ENCODE measurements around the gene GPANK1.

The GPANK1 gene

GRCh38 chr6:31690231-31691077 is 25.7 kb upstream of the GPANK1 start:
- no peak for DNase-seq

DNA sequence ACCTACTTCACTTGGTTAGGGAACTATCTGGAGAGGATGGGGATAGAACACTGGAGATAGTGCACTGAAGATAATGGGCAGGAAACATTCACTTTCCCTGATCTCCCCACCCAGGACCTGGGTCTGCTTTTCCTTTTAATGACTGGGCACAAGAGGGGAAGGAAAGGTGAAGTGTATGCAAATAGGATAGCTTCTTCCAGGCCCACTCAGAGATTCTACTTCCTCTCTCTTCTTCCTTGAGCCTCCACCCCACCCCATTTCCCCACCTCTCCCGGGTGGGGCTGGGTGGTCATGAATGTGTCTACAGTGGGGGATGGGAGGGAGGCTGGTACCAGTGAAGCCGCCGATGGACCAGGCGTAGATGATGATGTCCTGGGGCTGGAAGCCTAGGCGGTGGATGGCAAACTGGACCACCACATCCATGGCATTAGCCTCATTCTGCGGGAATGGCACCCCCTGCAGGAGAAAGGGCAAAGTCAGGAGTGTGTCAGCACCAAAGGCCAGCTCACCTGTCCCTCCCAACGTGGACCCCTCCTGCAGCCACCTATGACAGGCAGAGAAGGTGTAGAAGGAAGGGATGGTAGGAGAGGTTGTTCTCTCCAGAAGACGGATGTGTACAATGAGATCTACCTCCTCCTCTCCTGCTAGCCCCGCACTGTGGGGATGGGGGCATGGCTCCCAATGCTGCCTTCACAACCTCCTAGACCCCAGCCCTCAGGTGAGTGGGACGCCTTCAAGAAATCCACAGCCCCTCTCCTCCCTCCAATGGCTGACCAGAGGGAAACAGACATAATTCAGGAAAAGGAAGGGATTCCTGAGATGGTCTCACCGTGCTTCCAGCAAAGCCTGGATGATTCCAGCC is 24.7 kb upstream of the GPANK1 start:
- DNase-seq, result no peak

- no peak for DNase-seq
Observed at GRCh38 chr6:31687860-31688693, 23.3 kb upstream of the GPANK1 start.

GRCh38 chr6:31687321-31687720 is 22.5 kb upstream of the GPANK1 start:
- DNase-seq, result no peak

DNA sequence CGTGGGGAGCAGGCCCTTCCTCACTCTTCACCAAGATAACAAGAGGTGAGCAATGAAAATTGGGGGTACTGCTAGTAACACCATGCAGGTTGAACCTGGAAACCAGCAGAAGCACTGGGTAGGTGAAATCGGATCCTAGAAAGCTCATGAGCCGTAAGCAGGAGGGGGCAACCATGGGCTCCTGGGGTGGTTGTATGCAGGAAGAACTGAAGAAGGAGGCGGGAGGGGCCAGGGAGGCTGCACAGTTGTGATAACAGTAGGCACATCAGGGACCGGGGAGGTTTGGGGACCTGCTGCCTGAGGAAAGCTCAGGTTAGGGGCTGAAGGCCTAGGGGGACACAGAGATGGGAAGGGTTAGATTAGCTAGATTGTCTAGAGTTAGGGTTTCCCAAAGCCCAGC is 21.7 kb upstream of the GPANK1 start:
- DNase-seq, result no peak

DNA sequence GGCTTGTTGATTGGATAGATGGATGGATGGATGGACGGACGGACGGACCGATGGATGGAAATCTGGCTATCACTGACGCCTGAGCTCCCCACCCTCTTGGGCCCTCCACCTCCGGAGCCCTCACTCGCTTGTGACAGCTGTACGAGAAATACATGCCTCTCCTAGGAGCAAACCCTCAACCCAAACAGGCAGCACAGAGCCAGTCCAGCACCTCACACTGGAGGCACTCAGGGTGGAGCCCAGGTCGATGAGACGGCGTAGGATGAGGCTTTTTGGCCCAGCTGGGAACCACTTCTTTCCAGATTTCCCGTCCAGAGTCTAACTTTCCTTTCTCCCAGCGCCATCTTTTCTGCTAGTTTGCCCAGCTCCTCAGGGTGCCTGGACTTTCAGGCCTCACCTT is 18.8 kb upstream of the GPANK1 start:
- no peak for DNase-seq

DNA sequence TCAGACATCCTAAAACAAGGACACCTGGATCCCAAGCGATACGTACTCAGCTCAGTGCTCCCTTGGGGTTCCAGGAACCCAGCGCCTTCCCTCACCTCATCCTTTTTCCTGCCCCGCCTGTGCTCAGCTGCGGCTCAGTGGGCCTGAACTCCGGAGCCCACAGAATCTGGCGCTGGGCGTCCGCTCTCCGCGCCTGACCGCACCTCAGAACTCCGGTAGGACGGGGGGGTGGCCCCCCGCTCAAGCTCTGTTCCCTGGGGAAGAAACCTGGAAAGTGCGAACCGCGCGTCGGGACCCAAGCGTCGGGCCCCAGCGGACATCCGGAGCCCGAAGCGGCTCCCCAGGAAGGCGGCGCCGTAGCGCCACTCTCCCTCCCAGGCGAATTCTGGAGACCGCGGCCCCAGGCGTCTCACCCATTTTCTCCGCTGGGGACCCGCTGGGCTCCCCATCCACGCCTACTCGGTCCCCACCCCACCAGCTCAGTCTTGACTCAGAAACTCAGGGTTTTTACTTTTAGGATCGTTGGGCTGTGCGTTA is 16.4 kb upstream of the GPANK1 start:
- peak; percentile 61 for DNase-seq

- DNase-seq, result peak; percentile 76
Observed at GRCh38 chr6:31680226-31681134, 15.7 kb upstream of the GPANK1 start, which contains the start of gene LY6G5C. TSS of gene LY6G5C (minus strand) at chr6:31681067. CDS start at chr6:31680373, 694 bp downstream.

- no peak for DNase-seq
Observed at GRCh38 chr6:31677955-31678354, 13.2 kb upstream of the GPANK1 start.

GRCh38 chr6:31676904-31677303 is 12.1 kb upstream of the GPANK1 start:
- DNase-seq, result no peak

- DNase-seq, result no peak
Observed at GRCh38 chr6:31676322-31676903, 11.6 kb upstream of the GPANK1 start.

DNA sequence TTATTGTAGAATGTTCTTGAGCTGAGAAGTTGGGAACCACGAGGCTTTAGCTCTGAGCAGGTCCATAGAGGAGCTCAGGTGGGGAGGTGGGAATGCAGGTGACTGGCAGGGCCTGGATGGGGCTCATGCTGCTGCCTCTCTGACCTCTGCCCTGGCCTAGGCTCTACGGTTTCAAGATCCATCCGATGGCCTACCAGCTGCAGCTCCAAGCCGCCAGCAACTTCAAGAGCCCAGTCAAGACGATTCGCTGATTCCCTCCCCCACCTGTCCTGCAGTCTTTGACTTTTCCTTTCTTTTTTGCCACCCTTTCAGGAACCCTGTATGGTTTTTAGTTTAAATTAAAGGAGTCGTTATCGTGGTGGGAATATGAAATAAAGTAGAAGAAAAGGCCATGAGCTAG is 4.9 kb upstream of the GPANK1 start, which contains the start of gene LY6G5B:
TSS of gene LY6G5B (plus strand) at position 301 of the 400 bp plus-strand sequence. CDS start 975 bp downstream, outside the sequence.
- DNase-seq, result no peak

DNA sequence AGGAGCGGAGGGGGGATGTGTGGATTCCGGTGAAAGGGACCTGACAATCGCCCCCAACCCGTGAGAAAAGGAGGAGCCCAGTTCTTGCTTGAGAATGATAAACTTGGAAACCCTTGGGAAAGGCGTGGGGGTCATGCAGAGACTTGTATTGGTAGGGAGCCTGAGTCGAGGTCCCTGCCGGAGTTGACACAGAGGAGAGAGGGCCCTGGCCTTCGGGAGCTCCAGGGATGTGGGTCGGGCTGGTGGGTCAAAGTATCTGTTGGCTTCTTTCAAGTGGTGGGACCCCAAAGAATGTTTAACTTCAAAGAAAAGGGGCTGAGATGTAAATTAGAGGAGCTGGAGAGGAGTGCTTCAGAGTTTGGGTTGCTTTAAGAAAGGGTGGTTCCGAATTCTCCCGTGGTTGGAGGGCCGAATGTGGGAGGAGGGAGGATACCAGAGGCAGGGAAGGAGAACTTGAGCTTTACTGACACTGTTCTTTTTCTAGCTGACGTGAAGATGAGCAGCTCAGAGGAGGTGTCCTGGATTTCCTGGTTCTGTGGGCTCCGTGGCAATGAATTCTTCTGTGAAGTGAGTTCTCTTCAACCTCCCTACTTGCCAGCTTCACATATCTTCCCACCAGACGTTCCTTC is 1.7 kb upstream of the GPANK1 start:
- no peak for DNase-seq

DNA sequence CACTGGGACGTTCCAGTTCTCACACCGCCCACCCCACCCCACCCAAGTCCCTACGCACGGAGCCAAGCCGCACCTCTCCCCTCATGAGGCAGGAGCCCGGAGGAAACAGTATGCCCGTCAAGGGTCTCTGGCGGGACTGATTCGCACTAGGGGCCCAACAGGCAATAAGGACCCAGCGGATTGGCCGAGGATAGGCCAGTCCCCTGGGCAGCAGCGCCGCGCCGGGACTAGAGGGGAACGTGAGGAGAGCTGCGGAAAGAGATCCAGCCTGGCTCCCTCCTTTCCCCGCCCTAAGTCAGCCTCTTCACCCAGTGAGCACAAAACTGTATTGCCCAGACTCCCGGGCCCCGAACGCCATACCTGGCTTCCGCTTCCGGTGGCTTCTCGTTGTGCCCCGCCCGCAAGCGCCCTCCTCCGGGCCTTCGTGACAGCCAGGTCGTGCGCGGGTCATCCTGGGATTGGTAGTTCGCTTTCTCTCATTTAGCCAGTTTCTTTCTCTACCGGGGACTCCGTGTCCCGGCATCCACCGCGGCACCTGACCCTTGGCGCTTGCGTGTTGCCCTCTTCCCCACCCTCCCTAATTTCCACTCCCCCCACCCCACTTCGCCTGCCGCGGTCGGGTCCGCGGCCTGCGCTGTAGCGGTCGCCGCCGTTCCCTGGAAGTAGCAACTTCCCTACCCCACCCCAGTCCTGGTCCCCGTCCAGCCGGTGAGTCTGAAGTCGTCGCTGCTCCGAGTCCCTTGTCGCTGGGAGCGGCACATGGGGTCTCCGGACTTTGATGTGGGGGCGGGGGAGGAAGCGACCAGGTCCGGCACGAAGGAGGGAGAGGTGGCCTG is 922 bp upstream of the GPANK1 start, which contains the start of gene CSNK2B:
TSS of gene CSNK2B (plus strand) at position 580 of the 836 bp plus-strand sequence. CDS start 752 bp downstream, outside the sequence.
- DNase-seq, result peak; percentile 98

DNA sequence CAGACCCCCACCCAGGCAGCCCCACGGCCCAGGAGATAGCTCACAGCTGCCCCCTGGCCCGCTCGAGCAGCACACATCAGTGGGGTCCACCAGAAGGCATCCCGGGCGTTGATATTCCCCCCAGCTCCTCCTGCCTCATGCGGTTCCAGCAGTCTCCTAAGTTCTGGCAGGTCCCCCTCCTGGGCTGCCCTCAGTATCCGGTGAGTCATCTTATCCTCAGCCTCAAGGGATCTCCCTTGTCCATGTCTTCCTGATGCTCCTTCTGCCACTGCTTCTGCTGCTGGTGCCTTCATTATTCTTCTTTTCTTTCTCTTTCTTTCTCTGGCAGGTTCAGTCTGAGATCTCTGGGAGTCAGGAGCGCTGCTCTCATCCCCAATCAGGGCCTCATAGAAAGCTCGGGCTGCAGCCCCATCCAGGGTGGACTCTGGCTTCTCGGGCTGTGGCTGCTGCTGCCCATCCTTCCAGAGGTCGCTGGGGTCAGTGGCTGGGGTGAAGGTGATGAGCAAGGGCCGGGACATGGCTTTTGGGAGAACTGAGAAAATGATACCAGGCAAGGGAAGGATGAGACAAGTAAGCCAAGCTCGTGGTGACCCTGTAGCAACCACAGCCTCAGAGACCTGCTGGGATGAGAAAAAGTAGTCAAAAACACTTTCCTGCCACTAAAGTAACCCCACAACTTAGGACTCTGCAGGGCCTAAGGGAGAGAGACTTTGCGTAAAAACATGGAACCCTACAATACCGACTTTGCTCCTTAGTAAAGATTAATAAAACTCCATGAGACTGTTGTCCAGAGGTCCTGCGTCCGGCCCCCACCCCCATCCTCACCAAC is 622 bp downstream of the GPANK1 start:
- no peak for DNase-seq

DNA sequence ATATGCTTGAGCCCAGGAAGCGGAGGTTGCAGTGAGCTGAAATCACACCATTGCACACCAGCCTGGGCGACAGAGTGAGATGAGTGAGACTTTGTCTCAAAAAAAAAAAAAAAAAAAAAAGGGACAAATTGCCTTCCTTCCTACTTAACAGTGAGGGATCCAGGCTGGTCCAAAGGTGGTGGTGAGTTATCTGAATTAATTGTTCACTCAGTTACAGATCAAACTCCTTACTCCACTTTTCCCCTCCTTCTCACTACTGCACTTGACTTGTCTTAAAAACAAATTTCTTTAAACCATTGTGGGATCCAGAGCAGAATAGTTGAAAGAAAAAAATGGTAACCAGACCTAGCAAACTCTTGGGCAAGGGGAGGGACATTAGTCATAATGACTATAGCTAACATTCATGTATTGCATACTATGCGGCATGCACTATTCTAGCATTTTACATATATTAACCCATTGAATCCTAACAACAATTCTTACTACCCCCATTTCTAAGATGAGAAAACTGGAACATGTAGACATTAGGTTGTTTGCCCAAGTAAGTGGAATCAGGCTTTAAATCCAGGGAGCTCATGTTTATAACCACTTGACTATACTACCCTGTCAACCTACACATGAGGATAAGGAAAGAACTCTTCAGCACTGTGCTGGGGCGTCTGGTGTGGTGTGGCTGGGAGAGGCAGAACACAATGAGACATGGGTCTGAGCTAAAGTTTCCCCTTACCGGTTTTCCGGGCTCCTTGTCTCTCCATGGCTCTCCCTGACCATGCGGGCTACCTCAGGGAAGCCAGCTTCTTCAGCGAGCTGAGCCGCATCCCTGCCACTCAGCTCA is 1.5 kb downstream of the GPANK1 start:
- DNase-seq, result no peak

DNA sequence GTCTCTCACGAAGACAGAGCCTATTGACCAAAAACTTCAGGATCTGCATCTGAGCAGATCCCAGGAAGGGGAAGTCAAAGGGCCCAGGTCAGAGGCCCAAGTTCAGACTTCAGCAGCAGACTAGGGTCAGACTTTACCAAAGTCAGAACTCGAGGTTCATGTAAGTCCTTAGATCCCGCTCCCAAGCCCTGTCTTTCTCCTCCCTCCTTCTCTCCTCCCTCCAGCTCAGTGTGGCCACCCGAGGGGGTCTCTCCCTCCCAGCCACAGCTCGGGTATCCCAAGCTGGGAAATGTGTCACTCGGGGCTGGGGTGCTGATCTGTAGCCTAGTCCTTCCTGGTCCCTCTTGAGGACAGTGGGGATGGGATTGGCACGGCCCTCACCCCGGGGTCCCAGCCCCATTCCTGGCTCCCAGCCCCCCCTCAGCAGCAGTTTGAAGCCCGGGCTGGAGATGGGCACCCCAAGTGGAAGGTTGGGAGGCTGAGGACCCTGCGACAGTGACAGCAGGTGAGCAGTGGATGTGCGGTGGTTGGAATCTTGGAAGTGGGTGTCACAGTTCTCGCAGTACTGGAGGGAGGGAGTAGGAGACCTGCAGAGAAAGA is 2.6 kb downstream of the GPANK1 start:
- DNase-seq, result no peak
